ENCODE results near the gene DUSP16.

The DUSP16 gene

GRCh38 chr12:12460935-12461922 is 101.4 kb downstream of the DUSP16 start:
- TF ChIP-seq CTCF (IDR thresholded peaks at IDR 0.05; ENCODE audit: insufficient read depth, low read length): no peak
- no peak for DNase-seq (ENCODE audit: low read depth in 1 of 2, low spot score in 1 of 2)
- Histone ChIP-seq H3K27me3 (ENCODE audit: insufficient read depth, poor library complexity, severe bottlenecking) (no peaks in the 10 kb centered on the region), H3K27ac (replicated peaks) (no peak overlapping the region), H3K4me3 (replicated peaks; ENCODE audit: insufficient read depth, low read length) (no peak overlapping the region)

GRCh38 chr12:12456637-12457036 is 106.0 kb downstream of the DUSP16 start:
- TF ChIP-seq GABPA (IDR thresholded peaks at IDR 0.05; ENCODE audit: low read depth): no peak
- no peak for TF ChIP-seq REST (IDR thresholded peaks at IDR 0.05; ENCODE audit: insufficient replicate concordance, low read depth)
- no peak for TF ChIP-seq POLR2AphosphoS5 (IDR thresholded peaks at IDR 0.05; ENCODE audit: low read depth)
- no peak for TF ChIP-seq CTCF (IDR thresholded peaks at IDR 0.05; ENCODE audit: insufficient read depth, low read length)
- TF ChIP-seq SPI1 (IDR thresholded peaks at IDR 0.05; ENCODE audit: borderline replicate concordance, low read depth): no peak
- DNase-seq (ENCODE audit: low read depth in 1 of 2, low spot score in 1 of 2): no peak
- Histone ChIP-seq H3K27ac (replicated peaks) (peak overlapping the region; percentile 45), H3K4me3 (replicated peaks; ENCODE audit: insufficient read depth, low read length) (no peak overlapping the region), H3K27me3 (ENCODE audit: insufficient read depth, poor library complexity, severe bottlenecking) (no peaks in the 10 kb centered on the region)

GRCh38 chr12:12454315-12454714 is 108.3 kb downstream of the DUSP16 start:
- DNase-seq (ENCODE audit: low read depth in 1 of 2, low spot score in 1 of 2): no peak
- Histone ChIP-seq H3K27ac (replicated peaks) (no peak overlapping the region), H3K4me3 (replicated peaks; ENCODE audit: insufficient read depth, low read length) (no peak overlapping the region), H3K27me3 (ENCODE audit: insufficient read depth, poor library complexity, severe bottlenecking) (no peaks in the 10 kb centered on the region)
- no peak for TF ChIP-seq GABPA (IDR thresholded peaks at IDR 0.05; ENCODE audit: low read depth)
- TF ChIP-seq CTCF (IDR thresholded peaks at IDR 0.05; ENCODE audit: insufficient read depth, low read length): no peak
- TF ChIP-seq REST (IDR thresholded peaks at IDR 0.05; ENCODE audit: insufficient replicate concordance, low read depth): no peak
- no peak for TF ChIP-seq SPI1 (IDR thresholded peaks at IDR 0.05; ENCODE audit: borderline replicate concordance, low read depth)
- no peak for TF ChIP-seq POLR2AphosphoS5 (IDR thresholded peaks at IDR 0.05; ENCODE audit: low read depth)
